ENCODE data around the gene B4GALT6.

The B4GALT6 gene

GRCh38 chr18:31686572-31686971 lies 2.2 kb upstream of the B4GALT6 start:
- TF ChIP-seq CTCF (IDR thresholded peaks at IDR 0.05; ENCODE audit: low read depth, low read length, poor library complexity, severe bottlenecking): no peak
- no peaks in the 10 kb centered on the region for H3K9me3 ChIP-seq (ENCODE audit: control insufficient read depth, insufficient read depth, low read length)
- peak overlapping the region; percentile 70; the same call in 1 of the 2 replicates for H3K27ac ChIP-seq (ENCODE audit: low read depth, low read length)
- peaks cover 3% of the 10 kb centered on the region; the same call in 1 of the 2 replicates for H3K27me3 ChIP-seq (ENCODE audit: control insufficient read depth, low read length)
- peaks cover 31% of the 10 kb centered on the region for H3K4me1 ChIP-seq (ENCODE audit: control insufficient read depth, low read length)
- H3K4me3 ChIP-seq (ENCODE audit: low read length): peak overlapping the region; percentile 87
- no peaks in the 10 kb centered on the region for H3K36me3 ChIP-seq (ENCODE audit: control insufficient read depth, low read length)
- H3F3A ChIP-seq (ENCODE audit: control insufficient read depth, insufficient read depth): peaks cover 8% of the 10 kb centered on the region; the same call in 1 of the 2 replicates
- H3K79me2 ChIP-seq (ENCODE audit: control insufficient read depth, low read length): peaks cover 28% of the 10 kb centered on the region
- H4K20me1 ChIP-seq (ENCODE audit: control insufficient read depth, insufficient read depth, low read depth, low read length): no peaks in the 10 kb centered on the region
- peak overlapping the region; percentile 86 for H3K4me2 ChIP-seq (ENCODE audit: low read length)
- H3K9me2 ChIP-seq (replicated peaks; ENCODE audit: control insufficient read depth, low read length): no peaks in the 10 kb centered on the region

- Histone ChIP-seq H3K27ac (ENCODE audit: low read depth, low read length) (peak overlapping the region; percentile 70), H3K27me3 (ENCODE audit: control insufficient read depth, low read length) (peaks cover 3% of the 10 kb centered on the region; the same call in 1 of the 2 replicates), H3F3A (ENCODE audit: control insufficient read depth, insufficient read depth) (peaks cover 8% of the 10 kb centered on the region; the same call in 1 of the 2 replicates), H3K4me3 (ENCODE audit: low read length) (peak overlapping the region; percentile 87), H3K36me3 (ENCODE audit: control insufficient read depth, low read length) (no peaks in the 10 kb centered on the region), H3K79me2 (ENCODE audit: control insufficient read depth, low read length) (peaks cover 40% of the 10 kb centered on the region), H3K9me3 (ENCODE audit: control insufficient read depth, insufficient read depth, low read length) (no peaks in the 10 kb centered on the region), H4K20me1 (ENCODE audit: control insufficient read depth, insufficient read depth, low read depth, low read length) (no peaks in the 10 kb centered on the region), H3K4me2 (ENCODE audit: low read length) (peak overlapping the region; percentile 86), H3K4me1 (ENCODE audit: control insufficient read depth, low read length) (peaks cover 34% of the 10 kb centered on the region), H3K9me2 (replicated peaks; ENCODE audit: control insufficient read depth, low read length) (no peaks in the 10 kb centered on the region)
- TF ChIP-seq CTCF (IDR thresholded peaks at IDR 0.05; ENCODE audit: low read depth, low read length, poor library complexity, severe bottlenecking) (peak; percentile 28), EZH2phosphoT487 (IDR thresholded peaks at IDR 0.05; ENCODE audit: borderline replicate concordance, low read length) (no peak)
Measured at GRCh38 chr18:31685097-31686082, 1.0 kb upstream of the B4GALT6 start.

GRCh38 chr18:31683968-31684278 lies 458 bp downstream of the B4GALT6 start:
- Histone ChIP-seq H3K27ac (ENCODE audit: low read depth, low read length) (peak overlapping the region; percentile 19; the same call in 1 of the 2 replicates), H3K27me3 (ENCODE audit: control insufficient read depth, low read length) (peaks cover 3% of the 10 kb centered on the region; the same call in 1 of the 2 replicates), H3K9me2 (replicated peaks; ENCODE audit: control insufficient read depth, low read length) (no peaks in the 10 kb centered on the region), H3K4me3 (ENCODE audit: low read length) (peak overlapping the region; percentile 75), H3K36me3 (ENCODE audit: control insufficient read depth, low read length) (no peaks in the 10 kb centered on the region), H3K4me1 (ENCODE audit: control insufficient read depth, low read length) (peaks cover 34% of the 10 kb centered on the region), H3K4me2 (ENCODE audit: low read length) (peak overlapping the region; percentile 78), H3K9me3 (ENCODE audit: control insufficient read depth, insufficient read depth, low read length) (no peaks in the 10 kb centered on the region), H3F3A (ENCODE audit: control insufficient read depth, insufficient read depth) (peaks cover 8% of the 10 kb centered on the region; the same call in 1 of the 2 replicates), H4K20me1 (ENCODE audit: control insufficient read depth, insufficient read depth, low read depth, low read length) (no peaks in the 10 kb centered on the region), H3K79me2 (ENCODE audit: control insufficient read depth, low read length) (peaks cover 55% of the 10 kb centered on the region)
- TF ChIP-seq CTCF (IDR thresholded peaks at IDR 0.05; ENCODE audit: low read depth, low read length, poor library complexity, severe bottlenecking): no peak
